ENCODE measurements around the gene WDR81. TPM values are rescaled to one million over a fixed set of nuclear protein-coding genes. Genes with fewer than 3 reads are reported as not detected.

The WDR81 gene
- total RNA-seq, 1 donor from 2014 or later = 9.3 TPM

DNA sequence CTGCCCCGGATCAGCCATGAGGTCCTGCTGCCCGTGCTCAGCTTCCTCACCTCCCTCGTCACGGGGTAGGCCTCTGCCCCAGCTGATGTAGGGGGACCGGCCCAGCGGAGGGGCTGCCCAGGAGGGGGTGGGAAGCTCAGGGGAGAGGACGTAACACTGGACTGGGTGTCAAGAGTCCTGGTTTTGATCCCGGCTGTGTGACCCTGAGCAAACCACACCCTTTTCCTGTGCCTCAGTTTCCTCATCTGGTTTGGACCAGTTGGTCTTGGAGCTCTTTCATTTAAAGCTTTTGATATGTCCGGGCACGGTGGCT, 6.6 kb downstream of the WDR81 start:
- no peak for DNase-seq
- peak overlapping the region; percentile 47 for H3K4me3 ChIP-seq
- no peak for TF ChIP-seq CTCF (IDR thresholded peaks at IDR 0.05; ENCODE audit: borderline replicate concordance)
- H3K9me3 ChIP-seq (replicated peaks) = no peaks in the 10 kb centered on the region
- intact Hi-C loops (cut with micrococcal nuclease) = no loop called here
- H3K4me1 ChIP-seq = peaks cover 54% of the 10 kb centered on the region
- H3K27me3 ChIP-seq (ENCODE audit: low read depth) = no peaks in the 10 kb centered on the region
- peak overlapping the region; percentile 86 for H3K27ac ChIP-seq (replicated peaks)
- H3K36me3 ChIP-seq = peaks cover 73% of the 10 kb centered on the region

DNA sequence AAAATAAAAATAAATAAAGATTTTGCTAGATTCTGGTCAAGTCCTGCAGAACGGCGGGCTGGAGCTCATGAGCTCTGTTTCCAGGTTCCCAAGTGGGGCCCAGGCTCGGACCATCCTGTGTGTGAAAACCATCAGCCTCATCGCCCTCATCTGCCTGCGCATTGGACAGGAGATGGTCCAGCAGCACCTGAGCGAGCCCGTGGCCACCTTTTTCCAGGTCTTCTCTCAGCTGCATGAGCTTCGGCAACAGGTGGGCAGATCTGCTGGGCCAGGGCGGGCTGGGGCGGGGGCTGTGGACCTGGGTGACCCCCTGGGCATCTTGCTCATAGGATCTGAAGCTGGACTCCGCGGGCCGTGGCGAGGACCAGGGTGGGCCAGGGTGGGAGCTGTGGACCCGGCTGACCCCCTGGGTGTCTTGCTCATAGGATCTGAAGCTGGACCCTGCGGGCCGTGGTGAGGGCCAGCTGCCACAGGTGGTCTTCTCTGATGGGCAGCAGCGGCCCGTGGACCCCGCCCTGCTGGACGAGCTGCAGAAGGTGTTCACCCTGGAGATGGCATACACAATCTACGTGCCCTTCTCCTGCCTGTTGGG, 7.8 kb downstream of the WDR81 start:
- peaks cover 55% of the 10 kb centered on the region for H3K4me1 ChIP-seq
- H3K36me3 ChIP-seq = peaks cover 64% of the 10 kb centered on the region
- no peak overlapping the region for H3K4me3 ChIP-seq
- no peaks in the 10 kb centered on the region for H3K27me3 ChIP-seq (ENCODE audit: low read depth)
- no peaks in the 10 kb centered on the region for H3K9me3 ChIP-seq (replicated peaks)
- intact Hi-C loops (cut with micrococcal nuclease) = no loop called here
- DNase-seq = no peak
- H3K27ac ChIP-seq (replicated peaks) = no peak overlapping the region
- no peak for TF ChIP-seq CTCF (IDR thresholded peaks at IDR 0.05; ENCODE audit: borderline replicate concordance)

DNA sequence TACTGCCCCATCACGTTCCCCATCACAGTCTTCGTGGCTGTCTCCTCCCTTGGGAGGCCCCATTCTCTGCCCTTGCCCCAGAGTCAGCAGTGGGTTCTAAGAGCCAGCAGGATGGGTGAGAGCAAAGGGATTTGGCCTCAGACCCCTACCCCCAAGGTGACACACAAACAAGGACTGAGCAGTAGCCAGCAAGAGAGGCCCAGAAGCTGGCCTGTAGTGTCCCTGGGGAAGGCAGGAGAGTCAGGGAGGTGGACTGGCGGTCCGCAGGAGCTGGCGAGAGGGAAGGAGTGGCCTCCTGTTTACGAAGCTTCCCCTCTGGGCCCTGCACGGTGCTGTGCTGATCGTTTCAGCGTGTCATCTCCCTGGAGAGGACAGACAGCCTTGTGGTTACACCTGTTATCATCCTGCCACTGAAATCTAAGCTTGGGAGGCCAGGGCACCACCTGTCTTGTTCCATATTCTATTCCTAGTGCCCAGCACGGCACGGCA, 8.4 kb downstream of the WDR81 start:
- no peak for TF ChIP-seq CTCF (IDR thresholded peaks at IDR 0.05; ENCODE audit: borderline replicate concordance)
- H3K4me3 ChIP-seq = no peak overlapping the region
- no peaks in the 10 kb centered on the region for H3K27me3 ChIP-seq (ENCODE audit: low read depth)
- no peak overlapping the region for H3K27ac ChIP-seq (replicated peaks)
- H3K4me1 ChIP-seq = peaks cover 55% of the 10 kb centered on the region
- intact Hi-C loops (cut with micrococcal nuclease) = no loop called here
- no peaks in the 10 kb centered on the region for H3K9me3 ChIP-seq (replicated peaks)
- no peak for DNase-seq
- H3K36me3 ChIP-seq = peaks cover 64% of the 10 kb centered on the region

GRCh38 chr17:1733759-1734158, 9.3 kb downstream of the WDR81 start:
- no peak overlapping the region for H3K4me3 ChIP-seq
- no peak for DNase-seq
- H3K4me1 ChIP-seq = peaks cover 49% of the 10 kb centered on the region
- H3K27ac ChIP-seq (replicated peaks) = no peak overlapping the region
- no peaks in the 10 kb centered on the region for H3K9me3 ChIP-seq (replicated peaks)
- intact Hi-C loops (cut with micrococcal nuclease) = no loop called here
- H3K36me3 ChIP-seq = peaks cover 62% of the 10 kb centered on the region
- TF ChIP-seq CTCF (IDR thresholded peaks at IDR 0.05; ENCODE audit: borderline replicate concordance) = no peak
- H3K27me3 ChIP-seq (ENCODE audit: low read depth) = no peaks in the 10 kb centered on the region

DNA sequence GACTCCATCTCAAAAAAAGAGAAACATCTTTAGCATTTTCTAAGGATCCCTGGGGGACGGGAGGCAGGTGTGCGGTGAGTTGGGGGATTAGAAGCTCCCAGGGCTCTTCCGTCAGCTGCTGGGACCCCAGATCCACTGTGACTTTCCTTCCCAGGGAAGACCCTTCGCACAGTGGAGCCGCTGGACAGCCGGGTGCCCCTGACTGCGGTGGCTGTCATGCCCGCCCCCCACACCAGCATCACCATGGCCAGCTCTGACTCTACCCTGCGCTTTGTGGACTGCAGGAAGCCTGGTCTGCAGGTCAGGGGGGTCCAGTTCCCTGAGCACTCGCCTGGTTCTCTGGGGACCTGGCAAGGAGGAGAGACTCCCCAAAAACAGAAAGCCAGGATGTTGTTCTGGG, 10.9 kb downstream of the WDR81 start:
- Histone ChIP-seq H3K27me3 (ENCODE audit: low read depth) (no peaks in the 10 kb centered on the region), H3K4me1 (peaks cover 35% of the 10 kb centered on the region), H3K9me3 (replicated peaks) (no peaks in the 10 kb centered on the region), H3K4me3 (no peak overlapping the region), H3K27ac (replicated peaks) (peak overlapping the region; percentile 56), H3K36me3 (peaks cover 56% of the 10 kb centered on the region)
- no peak for TF ChIP-seq CTCF (IDR thresholded peaks at IDR 0.05; ENCODE audit: borderline replicate concordance)
- DNase-seq = no peak
- intact Hi-C loops (cut with micrococcal nuclease) = no loop called here

Measured in left ventricle myocardium inferior (tissue), 1 donor.